Stimulated activated CD4-positive, alpha-beta T cell treated with anti-CD3 and anti-CD28 coated beads, Interleukin-4, amount 100 ng/mL, for 1 hour (primary cell): ENCODE measurements around the gene CRCP.
"Not testable (repeated sequence)": the region's sequence is repeated elsewhere in the genome, so short reads cannot be mapped to it uniquely, and the experiment has no call there.

Experiments used
- DNase-seq: peaks from one replicate; pipeline ENCODE4 v3.0.0-alpha.2; 2020

Gene CRCP

DNA sequence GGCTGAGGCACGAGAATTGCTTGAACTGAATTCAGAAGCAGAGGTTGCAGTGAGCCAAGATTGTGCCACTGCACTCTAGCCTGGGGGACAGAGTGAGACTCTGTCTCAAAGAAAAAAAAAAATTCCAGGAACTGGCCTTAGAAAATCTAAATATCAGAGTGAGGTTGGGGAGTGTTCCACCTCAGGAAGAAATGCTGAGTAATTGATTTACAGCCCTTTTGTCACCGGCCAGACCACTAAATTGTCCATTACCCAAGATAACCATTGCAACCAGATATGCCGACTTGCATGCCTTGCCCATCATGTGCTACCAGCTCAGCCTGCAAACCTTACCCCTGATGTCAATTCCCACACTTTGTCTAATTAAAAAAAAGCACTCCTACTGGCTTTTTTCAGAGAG lies 42.4 kb downstream of the CRCP start:
- no peak for DNase-seq

DNA sequence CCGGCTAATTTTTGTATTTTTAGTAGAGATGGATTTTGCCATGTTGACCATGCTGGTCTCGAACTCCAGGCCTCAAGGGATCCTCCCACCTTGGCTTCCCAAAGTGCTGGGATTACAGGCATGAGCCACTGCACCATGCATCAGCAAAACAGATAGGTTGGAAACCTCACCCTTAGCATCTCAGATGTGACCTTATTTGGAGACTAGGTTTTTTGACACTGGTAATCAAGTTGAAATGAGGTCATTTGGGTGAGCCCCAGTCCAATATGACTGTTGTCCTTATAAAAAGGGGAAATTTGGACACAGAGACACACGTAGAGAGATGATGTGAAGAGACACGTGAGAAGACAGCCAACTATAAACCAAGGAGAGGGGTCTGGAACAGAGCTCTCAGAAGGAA lies 48.0 kb downstream of the CRCP start:
- no peak for DNase-seq

- no peak for DNase-seq
Measured at GRCh38 chr7:66163186-66163610, 48.6 kb downstream of the CRCP start.

DNA sequence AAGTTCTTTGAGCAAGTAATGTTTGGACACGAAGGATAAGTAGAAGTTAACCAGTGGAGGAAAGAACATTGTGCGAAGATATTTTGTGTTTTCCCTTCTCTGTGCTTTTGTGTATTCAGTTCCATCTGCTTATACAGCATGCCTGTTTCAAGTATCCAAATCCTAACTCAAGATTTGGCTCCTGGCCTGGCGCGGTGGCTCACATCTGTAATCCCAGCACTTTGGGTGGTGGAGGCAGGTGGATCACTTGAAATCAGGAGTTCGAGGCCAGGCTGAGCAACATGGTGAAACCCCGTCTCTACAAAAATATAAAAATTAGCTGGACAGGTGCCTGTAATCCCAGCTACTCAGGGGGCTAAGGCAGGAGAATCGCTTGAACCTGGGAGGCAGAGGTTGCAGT lies 49.7 kb downstream of the CRCP start:
- DNase-seq: no peak

GRCh38 chr7:66167773-66168387 lies 53.2 kb downstream of the CRCP start:
- DNase-seq: no peak

- DNase-seq: no peak
Measured at GRCh38 chr7:66169616-66170015, 55.0 kb downstream of the CRCP start.

DNA sequence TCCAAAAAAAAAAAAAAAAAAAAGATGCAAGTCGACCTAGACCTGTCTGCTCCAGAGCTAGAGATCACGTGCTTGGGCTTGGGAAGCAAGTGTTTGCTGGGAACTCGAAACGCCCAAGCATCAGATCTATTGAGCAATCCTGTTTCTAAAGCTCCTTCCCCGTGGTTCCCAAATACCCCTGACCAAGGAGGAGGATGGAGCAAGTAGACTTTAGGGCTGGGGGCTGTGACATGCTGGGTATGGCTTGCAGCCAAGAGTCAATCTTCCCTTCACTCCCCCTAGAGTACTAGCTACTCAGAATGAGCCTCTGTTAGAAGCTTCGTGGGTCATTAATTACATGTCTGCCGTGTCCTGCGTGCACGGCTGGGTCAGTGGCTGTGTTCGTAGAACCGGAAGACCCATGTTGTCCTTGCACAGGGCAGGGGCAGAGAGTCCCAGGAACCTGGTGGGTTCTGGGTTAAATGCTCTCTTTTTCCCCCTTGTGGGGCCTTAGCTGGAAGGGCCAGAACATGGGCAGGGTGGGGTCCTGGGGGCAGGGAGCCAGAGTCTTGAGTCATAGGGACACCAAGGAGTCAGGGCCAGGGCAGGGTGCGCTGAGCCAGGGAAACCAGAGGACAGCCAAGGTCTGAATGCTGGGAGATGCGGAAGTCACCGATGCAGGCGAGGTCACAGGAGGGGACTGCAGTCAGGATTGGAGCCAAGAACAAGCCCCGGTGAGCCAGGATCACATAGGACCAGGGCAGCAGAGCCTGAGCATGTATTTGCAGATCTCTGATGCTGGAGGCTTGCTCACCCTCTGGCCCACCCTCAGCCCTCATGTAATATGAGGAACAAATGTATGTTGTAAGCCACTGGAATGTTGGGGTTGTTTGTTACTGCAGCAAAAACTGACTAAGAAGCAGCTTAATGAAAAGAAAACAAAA lies 55.9 kb downstream of the CRCP start:
- no peak for DNase-seq

DNA sequence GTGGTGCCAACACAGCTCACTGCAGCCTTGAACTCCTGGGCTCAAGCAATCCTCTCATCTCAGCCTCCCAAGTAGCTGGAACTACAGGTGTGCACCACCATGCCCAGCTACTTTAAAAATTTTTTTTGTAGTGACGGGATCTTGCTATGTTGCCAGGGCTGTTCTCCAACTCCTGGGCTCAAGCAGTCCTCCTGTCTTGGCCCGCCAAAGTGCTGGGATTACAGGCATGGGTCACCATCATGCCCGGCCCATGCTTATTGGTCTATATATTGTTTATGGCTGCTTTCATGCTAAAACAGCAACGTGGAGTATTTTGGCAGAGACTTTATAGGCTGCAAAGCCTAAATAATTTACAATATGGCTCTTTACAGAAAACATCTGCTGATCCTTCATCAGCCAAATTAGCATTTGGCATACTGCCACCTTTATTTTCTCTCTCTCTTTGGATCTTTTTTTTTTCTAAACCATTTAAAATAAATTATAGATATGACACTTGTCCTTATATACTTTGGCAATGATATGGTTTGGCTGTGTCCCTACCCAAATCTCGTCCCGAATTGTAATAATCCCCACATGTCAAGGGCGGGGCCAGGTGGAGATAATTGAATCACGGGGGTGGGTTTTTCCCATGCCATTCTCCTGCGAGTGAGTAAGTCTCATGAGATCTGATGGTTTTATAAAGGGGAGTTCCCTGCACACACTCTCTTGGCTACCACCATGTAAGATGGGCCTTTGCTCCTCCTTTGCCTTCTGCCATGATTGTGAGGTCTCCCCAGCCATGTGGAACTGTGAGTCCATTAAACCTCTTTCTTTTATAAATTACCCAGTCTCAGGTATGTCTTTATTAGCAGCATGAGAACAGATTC lies 58.1 kb downstream of the CRCP start:
- DNase-seq: not testable (repeated sequence)

GRCh38 chr7:66173856-66174255 lies 59.2 kb downstream of the CRCP start:
- DNase-seq: no peak

DNA sequence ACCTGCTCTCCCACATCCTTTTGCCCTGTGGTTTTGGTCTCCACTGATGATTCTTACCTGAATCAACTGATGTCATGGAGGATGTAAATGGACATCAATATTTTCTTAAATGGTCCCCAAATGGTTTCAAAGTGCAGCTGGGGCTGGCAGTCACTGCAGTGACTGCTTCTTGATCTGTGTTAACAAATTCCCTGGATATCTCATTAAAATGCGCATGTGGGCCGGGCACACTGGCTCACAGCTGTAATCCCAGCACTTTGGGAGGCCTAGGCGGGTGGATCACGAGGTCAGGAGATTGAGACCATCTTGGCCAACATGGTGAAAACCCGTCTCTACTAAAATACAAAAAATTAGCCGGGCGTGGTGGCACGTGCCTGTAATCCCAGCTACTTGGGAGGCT lies 60.4 kb downstream of the CRCP start:
- not testable (repeated sequence) for DNase-seq

DNA sequence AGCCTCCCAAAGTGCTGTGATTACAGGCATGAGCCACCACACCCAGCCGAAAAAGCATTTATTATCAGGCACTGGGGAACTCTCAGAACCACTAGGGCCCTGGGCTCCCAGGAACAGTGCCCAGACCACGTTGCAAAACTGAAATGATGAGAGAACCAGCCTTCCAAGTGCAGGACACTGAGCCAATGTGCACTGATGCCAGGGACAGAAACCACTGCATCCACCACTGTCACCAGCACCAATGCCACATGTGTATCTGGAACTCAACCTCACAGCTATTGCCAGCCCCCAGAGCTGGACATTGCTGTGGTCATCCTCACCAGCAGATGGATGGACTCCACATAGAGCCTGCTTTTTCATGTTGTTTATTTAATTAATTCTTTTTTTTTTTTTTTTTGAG lies 62.3 kb downstream of the CRCP start:
- no peak for DNase-seq

- no peak for DNase-seq
Measured at GRCh38 chr7:66178258-66178657, 63.6 kb downstream of the CRCP start.

- DNase-seq: no peak
Measured at GRCh38 chr7:66181329-66181728, 66.7 kb downstream of the CRCP start.

DNA sequence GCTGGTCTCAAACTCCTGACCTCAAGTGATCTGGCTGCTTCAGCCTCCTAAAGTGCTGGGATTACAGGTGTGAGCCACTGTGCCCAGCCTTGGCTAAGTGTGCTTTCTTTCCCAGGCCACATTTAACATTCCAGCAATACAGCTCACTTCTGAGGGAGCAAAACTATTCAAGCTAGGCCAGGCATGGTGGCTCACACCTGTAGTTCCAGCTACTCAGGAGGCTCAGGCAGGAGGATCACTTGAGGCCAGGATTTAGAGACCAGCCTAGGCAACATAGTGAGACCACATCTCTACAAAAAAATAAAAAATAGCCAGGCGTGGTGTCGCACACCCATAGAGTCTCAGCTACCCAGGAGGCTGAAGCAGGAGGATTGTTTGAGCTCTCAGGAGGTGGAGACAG lies 67.2 kb downstream of the CRCP start:
- no peak for DNase-seq

DNA sequence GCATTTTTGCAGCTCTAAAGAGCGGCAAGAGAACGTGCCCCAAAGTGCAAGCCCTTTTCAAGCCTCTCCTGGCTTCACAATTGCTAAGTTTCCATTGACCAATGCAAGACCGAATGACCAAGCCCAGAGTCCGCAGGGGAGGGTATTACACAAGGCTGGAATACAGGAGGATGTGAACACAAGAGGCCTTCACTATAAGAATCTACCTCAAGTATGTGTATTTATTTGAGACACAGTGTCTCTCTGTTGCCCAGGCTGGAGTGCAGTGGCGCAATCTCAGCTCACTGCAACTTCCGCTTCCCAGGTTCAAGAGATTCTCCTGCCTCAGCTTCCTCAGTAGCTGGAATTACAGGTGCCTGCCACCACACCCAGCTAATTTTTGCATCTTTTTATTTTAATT lies 68.3 kb downstream of the CRCP start:
- no peak for DNase-seq

- DNase-seq: no peak
Measured at GRCh38 chr7:66183700-66184099, 69.1 kb downstream of the CRCP start.

DNA sequence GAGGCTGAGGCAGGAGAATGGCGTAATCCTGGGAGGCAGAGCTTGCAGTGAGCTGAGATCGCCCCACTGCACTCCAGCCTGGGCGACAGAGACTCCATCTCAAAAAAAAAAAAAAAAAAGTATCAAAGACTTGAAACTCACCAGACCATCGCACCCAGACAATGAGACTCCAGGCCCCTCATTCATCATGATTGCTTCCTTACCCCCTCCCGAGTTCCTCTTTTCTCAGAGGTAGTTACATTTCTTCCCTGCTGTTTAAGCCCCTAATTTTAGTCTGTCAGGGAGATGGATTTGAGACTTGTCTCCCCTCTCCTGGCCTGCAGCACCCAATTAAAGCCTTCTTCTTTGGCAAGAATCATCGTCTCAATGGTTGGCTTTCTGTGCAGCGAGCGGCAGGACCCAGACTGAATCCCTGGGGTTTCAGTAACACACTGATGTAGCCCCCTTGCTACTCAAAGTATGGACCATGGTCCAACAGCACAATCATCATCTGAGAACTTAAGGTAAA lies 71.1 kb downstream of the CRCP start:
- DNase-seq: no peak

- DNase-seq: no peak
Measured at GRCh38 chr7:66186991-66187390, 72.3 kb downstream of the CRCP start.

DNA sequence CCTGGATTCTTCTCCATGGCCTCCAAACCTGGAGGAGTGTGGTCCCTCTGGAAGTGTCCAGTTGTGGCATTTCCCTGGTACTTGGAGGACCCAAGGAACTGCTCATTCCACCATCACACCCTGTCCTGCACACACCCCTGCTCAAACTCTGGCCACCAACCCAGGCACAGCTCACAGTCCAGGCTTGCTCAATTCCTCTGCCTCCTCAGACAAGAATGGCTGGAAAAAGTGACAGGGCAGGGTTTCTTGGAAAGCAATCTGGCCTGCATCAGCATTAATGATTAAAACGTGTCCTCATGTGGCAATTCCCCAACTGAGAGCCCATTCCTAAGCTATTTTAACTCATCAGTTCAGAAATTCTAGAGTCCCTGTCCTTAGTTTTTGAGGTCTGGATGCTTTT lies 73.3 kb downstream of the CRCP start:
- DNase-seq: no peak

DNA sequence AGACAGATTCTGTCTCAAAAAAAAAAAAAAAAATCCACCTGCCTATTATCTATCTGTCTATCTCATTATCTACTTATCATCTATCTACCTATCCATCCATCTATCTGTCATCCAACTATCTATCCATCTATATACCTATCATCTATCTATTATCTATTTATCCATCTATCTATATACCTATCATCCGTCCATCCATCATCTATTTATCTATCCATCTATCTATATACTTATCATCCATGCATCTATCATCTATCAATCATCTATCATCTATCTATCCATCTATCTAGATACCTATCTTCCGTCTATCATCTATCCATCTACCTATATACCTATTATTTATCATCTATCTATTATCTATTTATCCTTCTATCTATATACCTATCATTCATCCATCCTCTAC lies 74.0 kb downstream of the CRCP start:
- no peak for DNase-seq

DNA sequence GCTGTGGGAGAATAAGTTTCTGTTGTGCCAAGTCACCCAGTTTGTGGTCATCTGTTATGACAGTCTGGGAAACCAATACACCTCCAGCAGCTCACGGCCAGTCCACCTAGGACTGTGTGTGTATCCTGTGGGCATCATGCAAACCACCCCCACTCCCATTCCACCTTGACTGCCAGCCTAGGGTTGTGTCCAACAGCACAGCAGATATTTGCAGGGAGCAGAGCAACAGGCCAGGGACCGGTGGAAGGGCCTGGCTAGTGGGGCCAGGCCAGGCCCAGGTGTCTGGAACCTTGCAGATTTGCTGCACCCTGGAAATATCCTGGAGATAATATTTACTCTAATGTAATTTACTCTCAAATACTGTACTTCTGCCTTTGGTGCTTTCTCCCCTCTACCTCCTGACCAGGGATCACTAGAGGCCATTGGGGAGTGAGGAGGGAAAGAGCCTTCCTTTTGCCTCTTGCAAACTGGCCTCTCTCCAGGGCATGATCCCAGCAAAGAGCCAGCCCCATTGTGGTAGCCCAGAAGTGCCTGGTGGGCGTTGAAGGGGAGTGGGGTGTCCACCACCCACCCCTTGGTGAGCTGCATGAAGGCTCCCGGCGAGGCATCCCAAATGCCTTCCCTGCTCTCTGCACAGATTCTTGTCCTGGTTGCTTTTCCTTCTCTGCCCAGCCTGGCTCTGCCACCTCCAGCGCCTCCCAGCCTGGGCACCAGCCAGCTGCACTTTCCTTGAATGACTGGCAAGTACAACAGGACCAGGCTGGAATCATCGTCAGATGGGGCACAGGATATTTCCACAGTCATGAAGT lies 75.3 kb downstream of the CRCP start:
- no peak for DNase-seq

- no peak for DNase-seq
Measured at GRCh38 chr7:66190504-66190857, 75.8 kb downstream of the CRCP start.
